Activated CD4-positive, alpha-beta T cell treated with anti-CD3 and anti-CD28 coated beads, Interleukin-2, amount 50 U/mL, for 16 hours (primary cell): ENCODE measurements around the gene TOM1L2.
"Not testable (repeated sequence)": the region's sequence is repeated elsewhere in the genome, so short reads cannot be mapped to it uniquely, and the experiment has no call there.

Source experiments
- DNase-seq: peaks from one replicate; pipeline ENCODE4 v3.0.0-alpha.2; 2020

Gene TOM1L2

GRCh38 chr17:17966399-17966798 is 5.8 kb downstream of the TOM1L2 start:
- DNase-seq, result peak; percentile 47

- no peak for DNase-seq
These were observed 7.0 kb downstream of the TOM1L2 start for GRCh38 chr17:17965152-17965721.

GRCh38 chr17:17964710-17965109 is 7.5 kb downstream of the TOM1L2 start:
- no peak for DNase-seq

- no peak for DNase-seq
These were observed 8.3 kb downstream of the TOM1L2 start for GRCh38 chr17:17963694-17964436.

- no peak for DNase-seq
These were observed 9.1 kb downstream of the TOM1L2 start for GRCh38 chr17:17963066-17963465.

- DNase-seq, result no peak
These were observed 11.6 kb downstream of the TOM1L2 start for GRCh38 chr17:17960500-17961030.

- peak; percentile 78 for DNase-seq
These were observed 12.5 kb downstream of the TOM1L2 start for GRCh38 chr17:17959520-17960361.

GRCh38 chr17:17958982-17959381 is 13.2 kb downstream of the TOM1L2 start:
- no peak for DNase-seq

- DNase-seq, result no peak
These were observed 14.7 kb downstream of the TOM1L2 start for GRCh38 chr17:17957584-17957916.

- not testable (repeated sequence) for DNase-seq
These were observed 16.3 kb downstream of the TOM1L2 start for GRCh38 chr17:17955790-17956341.

GRCh38 chr17:17954079-17954478 is 18.1 kb downstream of the TOM1L2 start:
- no peak for DNase-seq

GRCh38 chr17:17952691-17953090 is 19.5 kb downstream of the TOM1L2 start:
- no peak for DNase-seq

- DNase-seq, result no peak
These were observed 20.7 kb downstream of the TOM1L2 start for GRCh38 chr17:17951524-17951923.

- no peak for DNase-seq
These were observed 21.4 kb downstream of the TOM1L2 start for GRCh38 chr17:17950806-17951205.

- no peak for DNase-seq
These were observed 21.9 kb downstream of the TOM1L2 start for GRCh38 chr17:17950347-17950746.

GRCh38 chr17:17947966-17948365 is 24.2 kb downstream of the TOM1L2 start:
- peak; percentile 27 for DNase-seq

- no peak for DNase-seq
These were observed 24.9 kb downstream of the TOM1L2 start for GRCh38 chr17:17947309-17947708.

- no peak for DNase-seq
These were observed 26.1 kb downstream of the TOM1L2 start for GRCh38 chr17:17946093-17946492.

GRCh38 chr17:17944743-17945142 is 27.5 kb downstream of the TOM1L2 start:
- DNase-seq, result no peak

- DNase-seq, result no peak
These were observed 28.0 kb downstream of the TOM1L2 start for GRCh38 chr17:17944242-17944641.

GRCh38 chr17:17943281-17943984 is 28.8 kb downstream of the TOM1L2 start:
- DNase-seq, result no peak

GRCh38 chr17:17942846-17943245 is 29.4 kb downstream of the TOM1L2 start:
- no peak for DNase-seq

GRCh38 chr17:17941015-17941414 is 31.2 kb downstream of the TOM1L2 start:
- no peak for DNase-seq
